SJCRH30 (cell line): ENCODE data around the gene LARP1B. TPM values are rescaled to one million over a fixed set of nuclear protein-coding genes. Genes with fewer than 3 reads are reported as not detected.
A peak's percentile ranks its signal among the peaks of the same experiment; 100 is the strongest.
"Not testable (repeated sequence)": the region's sequence is repeated elsewhere in the genome, so short reads cannot be mapped to it uniquely, and the experiment has no call there.

Experiments used
- DNase-seq, 2 experiments: peaks; one replicate each; pipeline ENCODE4 v3.0.0-alpha.2; 2015 to 2020
- H3K27ac ChIP-seq: fragments of 250-450 bp; sonication (Bioruptor Pico); 2 replicates; pipeline ENCODE4 v1.5.1; 2020; ENCODE audit warnings: mild to moderate bottlenecking, moderate library complexity
- H3K27me3 ChIP-seq: fragments of 250-450 bp; sonication (Bioruptor Pico); 2 replicates; pipeline ENCODE4 v1.5.1; 2020; ENCODE audit warnings: mild to moderate bottlenecking, moderate library complexity
- H3K36me3 ChIP-seq: fragments of 250-450 bp; sonication (Bioruptor Pico); 2 replicates; pipeline ENCODE4 v1.5.1; 2020; ENCODE audit warnings: mild to moderate bottlenecking, moderate library complexity
- H3K4me1 ChIP-seq: fragments of 250-450 bp; sonication (Bioruptor Pico); 2 replicates; pipeline ENCODE4 v1.5.1; 2020; ENCODE audit warnings: mild to moderate bottlenecking, moderate library complexity
- H3K4me3 ChIP-seq: fragments of 250-450 bp; sonication (Bioruptor Pico); 2 replicates; pipeline ENCODE4 v1.5.1; 2020; ENCODE audit warnings: mild to moderate bottlenecking, moderate library complexity
- H3K9me3 ChIP-seq: fragments of 250-450 bp; sonication (Bioruptor Pico); replicated peaks from 2 replicates; pipeline ENCODE4 v1.5.1; 2020; ENCODE audit warnings: mild to moderate bottlenecking, moderate library complexity
- total RNA-seq: library from RNA; depleted of rRNA; stranded (reverse); fragments of >200 nt; shearing (Covaris generic); gene quantifications from 2 replicates; pipeline ENCODE4 v1.2.3, GENCODE V29; 2014

The LARP1B gene
- total RNA-seq, 1 experiment from 2014 or later, result 31.8 TPM

DNA sequence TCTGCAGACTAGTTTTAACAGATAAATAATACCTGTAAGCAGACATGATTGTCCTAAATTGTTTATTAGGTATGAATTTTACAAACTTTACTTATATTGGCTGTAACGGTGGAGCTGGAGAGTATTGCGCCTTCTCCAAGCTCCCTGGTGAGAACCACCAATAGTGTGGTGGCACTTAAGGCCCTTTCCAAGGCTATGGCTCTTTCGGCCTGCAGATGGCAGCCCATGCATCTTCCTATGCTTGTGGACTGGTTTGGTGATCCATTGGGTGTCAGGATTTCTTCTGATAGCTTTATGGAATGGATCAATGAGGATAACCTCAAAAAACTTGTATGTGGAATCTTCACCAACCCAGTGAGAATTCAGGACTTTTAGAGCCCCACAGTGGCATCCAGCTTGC is 7.8 kb downstream of the LARP1B start:
- peak in 1 of 2 experiments; percentile 13 for DNase-seq

GRCh38 chr4:128076464-128076863 is 15.4 kb downstream of the LARP1B start:
- DNase-seq, result no peak
- H3K4me1 ChIP-seq, result no peaks in the 10 kb centered on the region
- H3K27me3 ChIP-seq, result no peaks in the 10 kb centered on the region
- peaks cover 17% of the 10 kb centered on the region for H3K36me3 ChIP-seq
- no peak overlapping the region for H3K4me3 ChIP-seq
- H3K9me3 ChIP-seq, result no peaks in the 10 kb centered on the region
- no peak overlapping the region for H3K27ac ChIP-seq

More for the DNA sequence above, 7.8 kb downstream of the LARP1B start:
- Histone ChIP-seq H3K9me3 (no peaks in the 10 kb centered on the region; the same call in 1 of the 2 replicates), H3K27me3 (no peaks in the 10 kb centered on the region), H3K27ac (no peak overlapping the region), H3K36me3 (no peaks in the 10 kb centered on the region), H3K4me3 (no peak overlapping the region), H3K4me1 (no peaks in the 10 kb centered on the region)

DNA sequence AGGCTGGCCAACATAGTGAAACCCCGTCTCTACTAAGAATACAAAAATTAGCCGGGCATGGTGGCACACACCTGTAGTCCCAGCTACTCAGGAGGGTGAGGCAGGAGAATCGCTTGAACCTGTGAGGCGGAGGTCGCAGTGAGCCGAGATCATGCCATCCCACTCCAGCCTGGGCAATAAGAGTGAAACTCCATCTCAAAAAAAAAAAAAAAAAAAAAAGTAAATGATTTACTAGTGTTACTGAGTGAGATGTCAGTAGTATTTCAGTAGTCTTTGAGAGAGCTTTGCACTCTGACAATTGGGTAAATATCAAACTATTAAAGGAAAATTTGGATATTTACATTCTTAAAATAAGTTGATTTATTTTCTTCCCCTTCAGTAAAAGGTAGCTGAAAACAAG is 34.2 kb downstream of the LARP1B start:
- not testable (repeated sequence) for H3K27me3 ChIP-seq, H3K4me1 ChIP-seq, H3K4me3 ChIP-seq, H3K9me3 ChIP-seq, DNase-seq, H3K27ac ChIP-seq
- H3K36me3 ChIP-seq, result peaks cover 25% of the 10 kb centered on the region

GRCh38 chr4:128107766-128108165 is 46.7 kb downstream of the LARP1B start:
- Histone ChIP-seq H3K9me3 (no peaks in the 10 kb centered on the region), H3K4me3 (no peak overlapping the region), H3K4me1 (no peaks in the 10 kb centered on the region), H3K27me3 (no peaks in the 10 kb centered on the region), H3K27ac (no peak overlapping the region), H3K36me3 (peaks cover 15% of the 10 kb centered on the region)
- DNase-seq, result no peak

DNA sequence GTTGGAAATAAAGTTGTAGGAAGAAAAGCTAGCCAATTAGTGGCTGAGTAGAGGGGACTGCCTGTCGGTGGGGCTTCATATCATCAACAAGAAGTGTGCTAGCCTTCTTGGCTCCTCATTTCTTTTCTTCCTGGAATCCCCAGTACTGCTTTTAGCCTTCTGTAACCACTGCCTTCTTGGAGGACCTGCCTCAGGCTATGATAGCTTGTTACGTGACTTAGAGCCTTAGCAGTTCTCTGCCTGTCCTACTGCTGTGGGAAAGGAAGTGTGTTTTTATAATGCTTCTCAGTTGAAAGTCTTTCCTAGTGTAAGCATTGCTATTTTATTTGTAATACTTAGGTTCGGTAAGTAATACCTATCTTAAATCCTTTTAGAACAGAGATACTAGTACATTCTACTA is 61.9 kb downstream of the LARP1B start:
- no peak overlapping the region for H3K27ac ChIP-seq
- no peaks in the 10 kb centered on the region for H3K9me3 ChIP-seq
- H3K27me3 ChIP-seq, result no peaks in the 10 kb centered on the region
- 0 out of 2 replicates have a peak, but pooled peaks cover 3% of the 10 kb centered on the region for H3K36me3 ChIP-seq
- DNase-seq, result no peak
- no peak overlapping the region for H3K4me3 ChIP-seq
- H3K4me1 ChIP-seq, result no peaks in the 10 kb centered on the region

GRCh38 chr4:128130621-128131020 is 69.5 kb downstream of the LARP1B start:
- no peaks in the 10 kb centered on the region for H3K27me3 ChIP-seq
- DNase-seq, result no peak
- H3K36me3 ChIP-seq, result 0 out of 2 replicates have a peak, but pooled peaks cover 3% of the 10 kb centered on the region
- H3K9me3 ChIP-seq, result no peaks in the 10 kb centered on the region
- H3K4me1 ChIP-seq, result no peaks in the 10 kb centered on the region
- no peak overlapping the region for H3K27ac ChIP-seq
- H3K4me3 ChIP-seq, result no peak overlapping the region

DNA sequence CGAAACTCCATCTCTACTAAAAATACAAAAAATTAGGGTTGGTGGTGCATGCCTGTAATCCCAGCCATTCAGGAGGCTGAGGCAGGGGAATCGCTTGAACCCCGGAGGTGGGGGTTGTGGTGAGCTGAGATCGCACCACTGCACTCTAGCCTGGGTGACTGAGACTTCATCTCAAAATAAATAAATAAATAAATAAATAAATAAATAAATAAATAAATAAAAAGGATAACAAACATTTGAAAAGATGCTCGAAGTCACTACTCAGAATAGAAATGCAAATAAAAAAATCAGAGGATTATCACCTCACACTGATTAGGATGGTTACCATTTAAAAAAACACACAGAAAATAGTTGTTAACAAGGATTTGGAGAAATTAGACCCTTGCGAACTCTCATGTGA is 73.8 kb downstream of the LARP1B start:
- no peaks in the 10 kb centered on the region for H3K4me1 ChIP-seq
- no peak for DNase-seq
- peaks cover 2% of the 10 kb centered on the region; the same call in 1 of the 2 replicates for H3K36me3 ChIP-seq
- H3K27me3 ChIP-seq, result no peaks in the 10 kb centered on the region
- H3K9me3 ChIP-seq, result no peaks in the 10 kb centered on the region
- no peak overlapping the region for H3K4me3 ChIP-seq
- no peak overlapping the region for H3K27ac ChIP-seq

- no peaks in the 10 kb centered on the region for H3K9me3 ChIP-seq
- no peaks in the 10 kb centered on the region for H3K27me3 ChIP-seq
- no peaks in the 10 kb centered on the region for H3K4me1 ChIP-seq
- no peak for DNase-seq
- H3K4me3 ChIP-seq, result no peak overlapping the region
- H3K36me3 ChIP-seq, result peaks cover 2% of the 10 kb centered on the region; the same call in 1 of the 2 replicates
- H3K27ac ChIP-seq, result no peak overlapping the region
These were observed 74.3 kb downstream of the LARP1B start for GRCh38 chr4:128135391-128135790.

- no peak for DNase-seq
- no peak overlapping the region for H3K4me3 ChIP-seq
- H3K36me3 ChIP-seq, result peaks cover 2% of the 10 kb centered on the region
- H3K27me3 ChIP-seq, result no peaks in the 10 kb centered on the region
- H3K9me3 ChIP-seq, result no peaks in the 10 kb centered on the region
- H3K4me1 ChIP-seq, result no peaks in the 10 kb centered on the region
- no peak overlapping the region for H3K27ac ChIP-seq
These were observed 80.8 kb downstream of the LARP1B start for GRCh38 chr4:128141866-128142265.

- no peaks in the 10 kb centered on the region for H3K4me1 ChIP-seq
- no peaks in the 10 kb centered on the region; the same call in 1 of the 2 replicates for H3K36me3 ChIP-seq
- no peak overlapping the region for H3K27ac ChIP-seq
- no peak overlapping the region for H3K4me3 ChIP-seq
- no peak for DNase-seq
- H3K9me3 ChIP-seq, result no peaks in the 10 kb centered on the region
- H3K27me3 ChIP-seq, result no peaks in the 10 kb centered on the region
These were observed 84.6 kb downstream of the LARP1B start for GRCh38 chr4:128145727-128146126.

DNA sequence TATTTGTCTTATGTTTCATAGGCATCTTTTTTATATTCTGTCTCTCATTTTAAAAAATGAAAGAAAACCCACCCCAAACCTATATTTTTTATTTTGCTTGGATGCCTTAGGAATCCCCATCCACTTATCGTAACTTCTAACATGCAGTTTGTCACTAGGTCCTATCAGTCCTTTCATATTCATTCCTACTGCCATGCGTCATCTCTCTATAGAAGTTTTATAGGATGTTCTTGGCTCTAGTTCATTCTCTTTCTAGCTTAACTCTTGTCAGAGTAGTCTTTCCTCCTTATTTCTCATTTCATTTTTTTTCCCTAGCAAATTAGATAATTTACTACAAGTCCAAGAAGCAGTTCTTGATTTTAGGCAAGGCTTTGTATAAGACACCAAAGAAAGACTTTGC is 92.7 kb downstream of the LARP1B start:
- Histone ChIP-seq H3K36me3 (no peaks in the 10 kb centered on the region), H3K4me1 (no peaks in the 10 kb centered on the region), H3K4me3 (no peak overlapping the region), H3K27ac (no peak overlapping the region), H3K27me3 (no peaks in the 10 kb centered on the region), H3K9me3 (no peaks in the 10 kb centered on the region)
- DNase-seq, result no peak

GRCh38 chr4:128155231-128155855 is 94.2 kb downstream of the LARP1B start:
- no peaks in the 10 kb centered on the region for H3K27me3 ChIP-seq
- no peaks in the 10 kb centered on the region for H3K9me3 ChIP-seq
- no peak overlapping the region for H3K4me3 ChIP-seq
- no peaks in the 10 kb centered on the region for H3K36me3 ChIP-seq
- DNase-seq, result no peak
- no peaks in the 10 kb centered on the region for H3K4me1 ChIP-seq
- no peak overlapping the region for H3K27ac ChIP-seq

- DNase-seq, result no peak
- Histone ChIP-seq H3K4me3 (no peak overlapping the region), H3K27me3 (no peaks in the 10 kb centered on the region), H3K36me3 (no peaks in the 10 kb centered on the region), H3K27ac (no peak overlapping the region), H3K9me3 (no peaks in the 10 kb centered on the region), H3K4me1 (no peaks in the 10 kb centered on the region)
These were observed 94.9 kb downstream of the LARP1B start for GRCh38 chr4:128155874-128156456.

DNA sequence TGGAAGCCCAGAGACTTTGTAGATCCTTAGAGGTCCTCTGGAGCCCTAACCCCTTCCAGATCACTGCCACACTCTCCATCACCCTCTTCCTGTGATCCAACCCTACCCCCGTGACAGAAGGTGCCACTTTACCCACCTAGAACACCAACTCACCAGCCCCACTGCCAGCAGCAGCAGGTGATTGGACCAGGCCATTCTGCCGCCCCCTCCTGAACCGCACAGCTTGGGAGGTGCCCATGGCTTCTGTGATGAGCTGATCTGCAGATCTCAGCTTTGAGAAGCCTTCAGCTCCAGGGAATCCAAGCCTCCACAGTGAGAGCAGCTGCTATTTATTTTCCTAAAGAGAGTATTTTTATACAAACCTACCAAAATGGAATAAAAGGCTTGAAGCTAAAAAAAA is 95.4 kb downstream of the LARP1B start:
- not testable (repeated sequence) for H3K27ac ChIP-seq

DNA sequence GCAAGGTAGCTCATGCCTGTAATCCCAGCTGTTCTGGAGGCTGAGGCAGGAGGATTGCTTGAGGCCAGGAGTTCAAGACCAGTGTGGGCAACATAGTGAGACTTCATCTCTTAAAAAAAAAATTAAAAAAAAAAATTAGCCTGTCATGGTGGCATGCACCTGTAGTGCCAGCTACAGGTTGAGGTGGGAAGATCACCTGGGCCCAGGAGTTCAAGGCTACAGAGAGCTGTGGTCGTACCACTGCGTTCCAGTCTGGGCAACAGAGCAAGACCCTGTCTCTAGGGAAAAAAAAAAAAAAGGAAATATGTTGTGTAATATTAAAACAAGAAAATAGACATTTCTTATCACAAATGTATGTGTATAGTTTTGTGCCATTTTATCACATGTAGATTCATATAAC is 97.8 kb downstream of the LARP1B start:
- H3K27ac ChIP-seq, result no peak overlapping the region
- no peaks in the 10 kb centered on the region for H3K36me3 ChIP-seq
- no peaks in the 10 kb centered on the region for H3K27me3 ChIP-seq
- DNase-seq, result no peak
- no peaks in the 10 kb centered on the region for H3K9me3 ChIP-seq
- no peaks in the 10 kb centered on the region for H3K4me1 ChIP-seq
- H3K4me3 ChIP-seq, result no peak overlapping the region

More for the DNA sequence above, 95.4 kb downstream of the LARP1B start:
- H3K4me1 ChIP-seq, H3K4me3 ChIP-seq, DNase-seq, H3K36me3 ChIP-seq, H3K9me3 ChIP-seq, H3K27me3 ChIP-seq: not testable (repeated sequence)

- no peak for DNase-seq
- H3K27me3 ChIP-seq, result no peaks in the 10 kb centered on the region
- no peaks in the 10 kb centered on the region for H3K36me3 ChIP-seq
- no peaks in the 10 kb centered on the region for H3K4me1 ChIP-seq
- H3K4me3 ChIP-seq, result no peak overlapping the region
- no peak overlapping the region for H3K27ac ChIP-seq
- no peaks in the 10 kb centered on the region for H3K9me3 ChIP-seq
These were observed 98.9 kb downstream of the LARP1B start for GRCh38 chr4:128159967-128160366.
